ENCODE data around the gene DHX15. TPM values are rescaled to one million over a fixed set of nuclear protein-coding genes. Genes with fewer than 3 reads are reported as not detected.
A peak's percentile ranks its signal among the peaks of the same experiment; 100 is the strongest.

The DHX15 gene
- total and polyA plus RNA-seq, 9 of the 15 experiments (the other 6 are each of a cell fraction or from before 2014, with no cell fraction given) = 165 to 287 (median 208) TPM

- no peak for TF ChIP-seq THRA (IDR thresholded peaks at IDR 0.05)
- peak; percentile 51; the same call in 1 of the 2 replicates for TF ChIP-seq NFIC (IDR thresholded peaks at IDR 0.05)
- TF ChIP-seq KLF16 (IDR thresholded peaks at IDR 0.05) = peak; percentile 83
- TF ChIP-seq ARID1B (IDR thresholded peaks at IDR 0.05) = peak; percentile 89
- TF ChIP-seq HDAC3 (IDR thresholded peaks at IDR 0.05; ENCODE audit: borderline replicate concordance, partially characterized antibody) = peak; percentile 41
- peak; percentile 77 for TF ChIP-seq EP300 (IDR thresholded peaks at IDR 0.05; ENCODE audit: low read length)
- TF ChIP-seq CTBP1 (IDR thresholded peaks at IDR 0.05; ENCODE audit: borderline replicate concordance) = peak; percentile 22; the same call in 1 of the 2 replicates
- TF ChIP-seq CBFA2T2 (conservative IDR thresholded peaks at IDR 0.05) = peak; percentile 84
Measured at GRCh38 chr4:24588216-24588954, 4.0 kb upstream of the DHX15 start (continued).

- DNase-seq (ENCODE audit: extremely low read depth in 1 of 4, low spot score in 3 of 4) (peak; percentile 62 to 78 (median 74)), ATAC-seq (peak; percentile 68), FAIRE-seq (peak; percentile 67)
- POLR2A ChIA-PET = interaction anchor here (0.5 to 3.8 kb wide), 11 partner anchors 7 to 751 kb away, joined by 3 to 31 read pairs (median 4); no protein-coding TSS in a partner anchor
- intact Hi-C loops (cut with micrococcal nuclease) = no loop called here
- Histone ChIP-seq H3K79me2 (ENCODE audit: control insufficient read depth, insufficient read depth, low read length) (peaks cover 64% of the 10 kb centered on the region), H3K9me1 (ENCODE audit: control insufficient read depth, insufficient read depth, low read length) (no peaks in the 10 kb centered on the region), H4K20me1 (replicated peaks; ENCODE audit: control insufficient read depth, insufficient read depth, low read length) (peaks cover 44% of the 10 kb centered on the region), H3K9ac (ENCODE audit: insufficient read depth in 1 of 2, low read depth in 2 of 2, low read length in 2 of 2) (peak overlapping the region; percentile 100), H3K9me3 (replicated peaks; ENCODE audit: control insufficient read depth, insufficient read depth, low read depth, low read length) (no peaks in the 10 kb centered on the region), H3K27me3 (ENCODE audit: control insufficient read depth in 2 of 2, insufficient read depth in 2 of 2, low read length in 2 of 2) (no peaks in the 10 kb centered on the region), H3K4me2 (ENCODE audit: insufficient read depth, low read length) (peak overlapping the region; percentile 94), H3K27ac (ENCODE audit: extremely low read depth, low read depth, low read length) (peak overlapping the region; percentile 99), H3K36me3 (ENCODE audit: control insufficient read depth, insufficient read depth, low read length) (peaks cover 40% of the 10 kb centered on the region), H3K4me3 (peak overlapping the region; percentile 90), H2AFZ (ENCODE audit: low read depth, low read length) (peak overlapping the region; percentile 82), H3K4me1 (replicated peaks in 1 of 2; ENCODE audit: control insufficient read depth in 2 of 2, insufficient read depth in 2 of 2, low read length in 2 of 2) (peaks cover 8 to 27% of the 10 kb centered on the region in 2 experiments; a peak in 4 of 5 replicates)
- 2% methylated on average over 16 of the region's 51 CpGs for WGBS (ENCODE audit: insufficient coverage, low coverage, missing lambda C conversion rate)
- CTCF ChIA-PET (ENCODE audit: low intra/inter-chr PET ratio) = interaction anchor here (0.7 kb wide), 1 partner anchor 55 kb away, joined by 4 read pairs; no protein-coding TSS in a partner anchor
- in situ Hi-C loops (cut with MboI) = no loop called here
- TSS peak; percentile 50 for BruUV-seq (replicated peaks)
- TF ChIP-seq POLR2H (tag; IDR thresholded peaks at IDR 0.05; ENCODE audit: low read depth) = 0 out of 2 replicates have a peak, but pooled peaks have one; percentile 10
- TF ChIP-seq NKRF (IDR thresholded peaks at IDR 0.05; ENCODE audit: borderline replicate concordance) = peak; percentile 83
- peak in 2 of 3 experiments; percentile 20 to 58 for TF ChIP-seq YY1 (IDR thresholded peaks at IDR 0.05; ENCODE audit: borderline replicate concordance in 1 of 3, control insufficient read depth in 1 of 3, extremely low read depth in 1 of 3, insufficient read depth in 3 of 3, insufficient read length in 1 of 3, insufficient replicate concordance in 2 of 3, low read depth in 1 of 3, low read length in 2 of 3)
Measured at GRCh38 chr4:24583451-24584210, 723 bp downstream of the DHX15 start.

All from K562 (cell line).